ENCODE results near the gene LMOD3.

LMOD3 gene

GRCh38 chr3:69058180-69058946 is 64.0 kb downstream of the LMOD3 start:
- DNase-seq (ENCODE audit: low spot score), result no peak

Data from COLO829 (cell line).